ENCODE data around the gene SLC4A3. TPM values are rescaled to one million over a fixed set of nuclear protein-coding genes. Genes with fewer than 3 reads are reported as not detected.

SLC4A3 gene
- total and polyA plus RNA-seq, 2 of the 13 experiments (the other 11 are each of a cell fraction or from before 2014, with no cell fraction given) = 0.18 to 0.95 TPM

- TF ChIP-seq AKNA (CRISPR knock-in tag; IDR thresholded peaks at IDR 0.05; ENCODE audit: borderline replicate concordance) = no peak
- TF ChIP-seq MXD4 (CRISPR knock-in tag; IDR thresholded peaks at IDR 0.05) = no peak
- no peak for TF ChIP-seq PREB (CRISPR knock-in tag; IDR thresholded peaks at IDR 0.05)
- TF ChIP-seq RBFOX2 (IDR thresholded peaks at IDR 0.05; ENCODE audit: low read depth, low read length) = no peak
- no peak for TF ChIP-seq CENPBD1 (CRISPR knock-in tag; IDR thresholded peaks at IDR 0.05; ENCODE audit: borderline replicate concordance, low read depth)
- no peak for TF ChIP-seq ATF6 (CRISPR knock-in tag; conservative IDR thresholded peaks at IDR 0.05)
- no peak for TF ChIP-seq FOXC1 (CRISPR knock-in tag; IDR thresholded peaks at IDR 0.05; ENCODE audit: borderline replicate concordance)
- TF ChIP-seq HNRNPH1 (optimal IDR thresholded peaks at IDR 0.05; ENCODE audit: low read depth, low read length) = no peak
- no peak for TF ChIP-seq PAF1 (CRISPR knock-in tag; IDR thresholded peaks at IDR 0.05)
- TF ChIP-seq HCFC1 (IDR thresholded peaks at IDR 0.05; ENCODE audit: low read depth, low read length) = no peak
- no peak for TF ChIP-seq ZNF263 (CRISPR knock-in tag; IDR thresholded peaks at IDR 0.05)
- no peak for TF ChIP-seq DPF2 (CRISPR knock-in tag; IDR thresholded peaks at IDR 0.05; ENCODE audit: borderline replicate concordance, low read depth)
- no peak for TF ChIP-seq ZHX1 (CRISPR knock-in tag; IDR thresholded peaks at IDR 0.05; ENCODE audit: low read depth)
- TF ChIP-seq ZBTB7A (CRISPR knock-in tag; IDR thresholded peaks at IDR 0.05) = no peak
- TF ChIP-seq KLF15 (CRISPR knock-in tag; IDR thresholded peaks at IDR 0.05; ENCODE audit: borderline replicate concordance) = no peak
- TF ChIP-seq ZBTB7B (CRISPR knock-in tag; IDR thresholded peaks at IDR 0.05) = no peak
These were observed 8.7 kb upstream of the SLC4A3 start (continued) for GRCh38 chr2:219618733-219619122.
